H1 (cell line): ENCODE measurements around the gene UBAP1L. TPM values are rescaled to one million over a fixed set of nuclear protein-coding genes. Genes with fewer than 3 reads are reported as not detected.

Experiments used
- ASH2L ChIP-seq: fragments of 200-600, 300-600 bp; sonication (generic); IDR thresholded peaks from one replicate; pipeline ENCODE4 v1.7.1; 2017; ENCODE audit warnings: low read length
- JUND ChIP-seq: IDR thresholded peaks from 2 replicates; pipeline ENCODE4 v1.6.1; 2011; ENCODE audit warnings: mild to moderate bottlenecking, improper control_type of control experiment, low read length
- POU5F1 ChIP-seq: IDR thresholded peaks from 2 replicates; pipeline ENCODE4 v1.6.1; 2011; ENCODE audit warnings: low read depth, mild to moderate bottlenecking, low read length, moderate library complexity
- RFX5 ChIP-seq: IDR thresholded peaks from 2 replicates; pipeline ENCODE4 v1.6.1; 2011; ENCODE audit warnings: low read depth, low read length, improper control_type of control experiment, borderline replicate concordance
- RXRA ChIP-seq: IDR thresholded peaks from 2 replicates; pipeline ENCODE4 v1.6.1; 2011; ENCODE audit warnings: low read depth, mild to moderate bottlenecking, low read length, moderate library complexity; ENCODE audit not compliant: insufficient read depth
- SIRT6 ChIP-seq: IDR thresholded peaks from one replicate; pipeline ENCODE4 v1.7.1; 2012; ENCODE audit warnings: low read length, inconsistent platforms
- TEAD4 ChIP-seq: IDR thresholded peaks from 2 replicates; pipeline ENCODE4 v1.6.1; 2012; ENCODE audit warnings: low read depth, low read length, inconsistent platforms, mixed read lengths
- polyA plus RNA-seq, 7 experiments: library from polyadenylated mRNA; depleted of rRNA in 3 of 7; stranded (reverse) in 5 of 7; unstranded in 2 of 7; fragments of >200 nt in 5 of 7; fragments of 200-250 nt in 2 of 7; gene quantifications; 1 replicate in 5 of 7; 2 replicates in 1 of 7; 4 replicates in 1 of 7; pipeline versions ENCODE4 v1.2.1 to v1.2.3, GENCODE V29; 2011 to 2013; ENCODE audit warnings: missing spikeins in 2 of 7, mixed read lengths in 2 of 7
- total RNA-seq: library from RNA; stranded (reverse); fragmentation: NEBNext Ultra II Directional; extraction: Animal tissue kit (Norgen Biotek cat#: 25700); gene quantifications from 2 replicates; pipeline ENCODE4 v1.2.1, GENCODE V29; 2021
- TF ChIP-seq, protein P1 (sequence below): IDR thresholded peaks from 2 replicates; pipeline ENCODE4 v1.6.1; 2012; ENCODE audit warnings: inconsistent platforms

The UBAP1L gene
- total and polyA plus RNA-seq, 2 of the 8 experiments (the other 6 are each of a cell fraction or from before 2014, with no cell fraction given) = 0.67 to 1.7 TPM

DNA sequence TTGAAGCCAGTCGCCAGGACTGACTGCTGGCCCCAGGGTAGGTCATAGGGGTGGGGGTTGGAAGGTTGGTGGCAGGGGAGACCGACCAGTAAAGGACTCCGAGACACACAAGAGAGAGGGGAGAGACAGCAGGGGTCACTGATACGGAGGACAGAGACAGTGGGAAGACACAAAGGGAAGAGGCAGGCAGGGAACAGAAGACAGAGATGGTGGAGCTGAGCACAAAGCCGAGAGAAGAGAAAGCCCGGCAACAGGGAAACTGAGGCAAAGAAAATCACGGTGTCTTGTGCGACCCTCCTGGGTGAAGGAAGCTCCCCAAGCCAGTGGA, 47.7 kb downstream of the UBAP1L start (continued):
- TF ChIP-seq POU5F1 (no peak), SIRT6 (no peak), JUND (no peak), TEAD4 (no peak), RXRA (no peak), RFX5 (no peak), ASH2L (no peak)
- TF ChIP-seq, protein P1, sequence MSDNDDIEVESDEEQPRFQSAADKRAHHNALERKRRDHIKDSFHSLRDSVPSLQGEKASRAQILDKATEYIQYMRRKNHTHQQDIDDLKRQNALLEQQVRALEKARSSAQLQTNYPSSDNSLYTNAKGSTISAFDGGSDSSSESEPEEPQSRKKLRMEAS = no peak
